GM18868 (cell line): Measurements from ENCODE around the gene SERPINI1.

Source experiments
- ATAC-seq: cut with Tn5 transposase; IDR thresholded peaks from one replicate; pipeline ENCODE4 v1.9.1; 2021; ENCODE audit warnings: mild to moderate bottlenecking, moderate library complexity; ENCODE audit not compliant: unreplicated experiment

SERPINI1 gene, protein sequence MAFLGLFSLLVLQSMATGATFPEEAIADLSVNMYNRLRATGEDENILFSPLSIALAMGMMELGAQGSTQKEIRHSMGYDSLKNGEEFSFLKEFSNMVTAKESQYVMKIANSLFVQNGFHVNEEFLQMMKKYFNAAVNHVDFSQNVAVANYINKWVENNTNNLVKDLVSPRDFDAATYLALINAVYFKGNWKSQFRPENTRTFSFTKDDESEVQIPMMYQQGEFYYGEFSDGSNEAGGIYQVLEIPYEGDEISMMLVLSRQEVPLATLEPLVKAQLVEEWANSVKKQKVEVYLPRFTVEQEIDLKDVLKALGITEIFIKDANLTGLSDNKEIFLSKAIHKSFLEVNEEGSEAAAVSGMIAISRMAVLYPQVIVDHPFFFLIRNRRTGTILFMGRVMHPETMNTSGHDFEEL

DNA sequence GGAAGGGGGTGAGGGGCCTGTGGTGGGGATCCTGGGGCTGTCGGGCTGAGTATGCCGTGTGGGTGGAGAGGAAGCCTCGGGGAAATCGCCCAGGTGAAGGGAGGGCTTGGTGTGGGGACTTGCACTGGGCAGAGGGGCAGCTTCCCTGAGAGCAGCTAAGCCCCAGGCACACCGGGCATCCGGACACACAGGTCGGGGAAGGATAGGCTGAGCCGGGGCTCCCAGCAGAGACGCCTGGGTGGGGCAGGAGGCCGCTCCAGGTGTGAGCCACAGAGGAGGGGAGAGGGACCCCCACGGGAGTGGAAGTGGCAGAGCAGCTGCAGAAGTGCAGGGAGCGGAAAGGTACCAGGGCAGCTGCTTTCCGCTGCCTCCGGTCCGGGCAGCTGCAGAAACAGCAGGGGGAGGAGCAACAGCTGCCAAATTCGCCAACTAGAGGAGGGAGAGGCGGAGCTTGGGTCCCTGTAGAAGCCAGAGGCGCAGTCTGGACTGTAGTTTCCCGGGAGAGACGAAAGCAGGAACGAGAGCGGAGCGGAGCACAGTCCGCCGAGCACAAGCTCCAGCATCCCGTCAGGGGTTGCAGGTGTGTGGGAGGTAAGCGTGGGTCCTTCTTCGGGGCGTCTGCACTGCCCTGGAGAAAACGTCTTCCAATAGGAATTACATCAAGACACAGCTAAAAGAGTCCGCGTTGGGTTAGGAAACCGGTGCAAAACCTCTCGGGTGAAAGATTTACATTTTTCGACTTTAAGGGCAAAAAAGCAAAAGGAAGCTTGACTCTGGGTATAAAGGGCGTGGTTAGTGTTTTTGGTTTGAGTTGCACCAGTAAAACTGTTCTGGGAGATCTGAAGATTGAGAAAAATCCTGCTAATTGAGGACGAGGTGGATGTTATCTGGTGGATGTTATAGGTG is at the start of gene SERPINI1:
SERPINI1 (plus strand) TSS at position 489 of the 906 bp plus-strand sequence. CDS start 53,408 bp downstream, outside the sequence.
- ATAC-seq = peak; percentile 60

- ATAC-seq = peak; percentile 100
These were observed 44.2 kb upstream of the SERPINI1 start for GRCh38 chr3:167691366-167691765.

DNA sequence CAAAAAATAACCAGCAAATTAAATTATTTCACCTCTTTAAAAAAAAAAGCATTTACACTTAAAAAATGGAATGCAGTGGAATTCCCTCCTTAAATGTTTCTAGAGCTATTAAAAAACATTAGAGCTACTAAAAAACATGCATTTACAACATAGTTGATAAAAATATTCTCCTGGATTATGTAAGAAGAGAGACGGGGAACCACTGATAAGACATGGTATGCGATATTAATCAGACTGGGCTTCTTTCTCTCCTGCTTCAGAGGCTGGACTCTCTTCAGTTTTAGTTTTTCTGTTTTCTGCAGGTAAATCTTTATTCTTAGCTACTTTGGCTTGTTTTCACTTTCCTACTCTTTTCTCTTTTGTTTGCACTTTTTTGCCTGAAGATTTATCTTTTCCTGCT is 41.4 kb upstream of the SERPINI1 start:
- ATAC-seq = no peak

GRCh38 chr3:167700046-167700445 is 35.5 kb upstream of the SERPINI1 start:
- no peak for ATAC-seq

DNA sequence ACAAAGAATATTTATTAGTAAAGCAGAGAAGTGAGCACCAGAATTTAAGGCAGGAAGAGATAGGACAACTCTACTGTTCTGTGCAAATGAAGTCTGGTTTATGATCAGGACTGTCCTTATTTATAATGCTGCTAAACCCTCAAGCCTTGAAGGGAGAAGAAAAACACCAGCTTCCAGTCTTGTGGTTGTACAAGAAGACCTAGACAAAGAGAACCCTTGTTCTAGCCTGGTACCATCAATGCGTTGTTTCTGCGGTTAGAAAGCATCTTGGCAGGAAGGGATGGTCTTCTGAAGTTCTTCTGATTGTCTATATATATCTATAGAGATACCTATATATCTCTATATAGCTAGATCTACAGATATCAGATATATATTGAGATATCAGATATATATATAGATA is 34.6 kb upstream of the SERPINI1 start:
- ATAC-seq = no peak

DNA sequence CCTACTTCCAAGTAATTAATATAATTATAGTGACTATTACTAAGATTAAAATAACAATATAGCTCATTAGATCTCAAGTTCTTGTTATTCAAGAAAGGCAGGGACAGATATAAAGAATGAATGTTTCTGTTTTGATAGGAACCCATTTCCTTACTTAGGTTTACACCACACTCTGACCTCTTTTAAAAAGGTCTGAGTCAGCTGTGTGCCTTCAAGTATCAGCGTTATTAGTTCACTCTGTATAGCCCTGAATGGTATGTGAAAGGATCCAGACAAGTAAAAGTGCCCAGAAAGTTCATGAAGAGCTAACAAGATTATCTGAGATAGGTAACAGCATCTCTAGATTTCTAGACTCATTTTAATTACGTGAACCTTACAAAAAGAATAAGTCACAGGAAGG is 29.7 kb upstream of the SERPINI1 start:
- ATAC-seq = no peak

- ATAC-seq = no peak
These were observed 25.8 kb upstream of the SERPINI1 start for GRCh38 chr3:167709690-167710089.

DNA sequence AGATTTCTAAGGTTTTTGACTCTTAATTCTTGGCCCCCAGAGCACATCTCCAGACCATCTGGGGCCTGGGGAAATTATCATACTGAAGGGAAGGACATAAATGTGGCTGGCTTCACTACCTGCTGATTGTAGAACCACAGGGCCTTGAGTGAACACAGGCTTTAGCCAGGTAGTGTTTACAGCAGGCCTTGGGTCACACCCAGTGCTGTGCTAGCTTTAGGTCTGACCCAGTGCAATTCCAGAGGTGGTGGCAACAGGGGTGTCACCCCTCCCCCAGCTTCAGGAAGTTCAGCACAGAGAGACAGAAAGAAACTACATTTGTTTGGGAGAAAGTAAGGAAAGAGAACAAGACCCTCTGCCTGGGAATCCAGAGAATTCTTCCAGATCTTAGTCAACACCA is 25.0 kb upstream of the SERPINI1 start:
- no peak for ATAC-seq

GRCh38 chr3:167711439-167711838 is 24.1 kb upstream of the SERPINI1 start:
- ATAC-seq = no peak

DNA sequence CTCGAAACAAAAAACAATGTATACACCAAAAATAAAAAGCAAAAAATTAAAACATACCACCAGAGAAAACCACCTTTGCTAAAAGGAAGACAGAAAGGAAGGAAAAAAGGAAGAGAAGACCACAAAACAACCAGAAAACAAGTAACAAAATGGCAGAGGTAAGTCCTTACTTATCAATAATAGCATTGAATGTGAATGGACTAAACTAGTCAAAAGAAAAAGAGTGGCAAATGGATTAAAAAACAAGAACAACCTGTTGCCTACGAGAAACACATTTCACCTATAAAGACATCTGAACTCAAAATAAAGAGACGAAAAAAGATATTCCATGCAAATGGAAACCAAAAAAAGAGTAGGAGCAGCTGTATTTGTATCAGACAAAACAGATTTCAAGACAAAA is 23.1 kb upstream of the SERPINI1 start:
- no peak for ATAC-seq

- no peak for ATAC-seq
These were observed 20.6 kb upstream of the SERPINI1 start for GRCh38 chr3:167714871-167715270.

GRCh38 chr3:167716920-167717319 is 18.6 kb upstream of the SERPINI1 start:
- no peak for ATAC-seq

DNA sequence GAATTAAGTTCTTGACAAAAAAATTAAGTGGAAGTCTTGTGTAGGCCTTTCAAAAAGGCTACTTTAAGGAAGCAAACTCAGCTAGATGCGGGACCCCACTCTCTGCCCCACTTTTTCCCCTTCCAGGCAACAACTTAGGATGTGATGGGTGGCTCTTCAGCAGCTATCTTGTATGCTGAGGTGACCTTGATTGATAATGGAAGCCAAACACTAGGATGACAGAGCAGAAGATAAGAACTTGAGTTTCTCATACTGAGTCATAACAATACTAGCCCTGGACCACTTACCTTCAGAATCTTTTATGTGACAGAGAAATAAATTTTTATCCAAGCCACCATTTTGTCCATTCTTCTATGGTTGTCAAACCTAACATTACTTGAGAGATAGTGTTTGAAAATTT is 16.9 kb upstream of the SERPINI1 start:
- ATAC-seq = peak; percentile 53

GRCh38 chr3:167723025-167723512 is 12.5 kb upstream of the SERPINI1 start:
- ATAC-seq = no peak

DNA sequence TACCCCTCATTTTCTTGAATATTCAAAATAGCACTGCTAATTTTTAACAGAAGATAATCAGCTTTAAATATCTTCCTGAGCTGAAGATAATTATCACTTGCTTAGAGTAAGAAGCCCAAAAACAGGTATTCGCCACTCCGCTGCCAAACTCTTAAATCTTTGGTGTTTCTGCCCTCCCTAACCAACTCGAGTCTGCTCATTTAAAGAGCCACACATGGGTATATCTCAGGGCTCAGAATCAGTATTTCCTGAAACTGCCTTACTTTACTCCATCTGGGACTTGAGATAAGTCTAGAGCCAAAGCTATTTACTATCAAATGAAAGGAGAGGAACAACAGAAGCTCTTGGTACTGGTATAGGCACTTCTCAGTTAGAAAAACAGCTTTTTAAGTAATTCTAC is 11.6 kb upstream of the SERPINI1 start:
- no peak for ATAC-seq

DNA sequence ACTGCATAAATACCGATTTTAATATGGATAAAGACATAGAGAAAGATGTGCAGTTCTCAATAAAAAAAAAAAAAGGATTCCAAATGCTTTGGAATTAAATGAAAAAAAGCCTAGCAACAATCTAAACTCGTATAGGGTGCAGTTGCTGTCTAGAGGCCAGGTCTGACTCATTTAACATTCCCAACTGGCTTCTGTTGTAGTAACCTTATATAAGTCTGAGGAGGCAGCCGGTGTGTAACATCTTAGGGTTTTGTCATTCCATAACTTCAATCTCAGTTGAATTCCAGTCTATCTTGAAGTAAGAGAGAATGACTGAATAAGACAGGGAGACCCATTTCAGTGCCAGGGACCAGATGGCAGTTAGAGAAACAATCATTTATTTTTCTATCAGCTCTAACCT is 7.3 kb upstream of the SERPINI1 start:
- no peak for ATAC-seq

DNA sequence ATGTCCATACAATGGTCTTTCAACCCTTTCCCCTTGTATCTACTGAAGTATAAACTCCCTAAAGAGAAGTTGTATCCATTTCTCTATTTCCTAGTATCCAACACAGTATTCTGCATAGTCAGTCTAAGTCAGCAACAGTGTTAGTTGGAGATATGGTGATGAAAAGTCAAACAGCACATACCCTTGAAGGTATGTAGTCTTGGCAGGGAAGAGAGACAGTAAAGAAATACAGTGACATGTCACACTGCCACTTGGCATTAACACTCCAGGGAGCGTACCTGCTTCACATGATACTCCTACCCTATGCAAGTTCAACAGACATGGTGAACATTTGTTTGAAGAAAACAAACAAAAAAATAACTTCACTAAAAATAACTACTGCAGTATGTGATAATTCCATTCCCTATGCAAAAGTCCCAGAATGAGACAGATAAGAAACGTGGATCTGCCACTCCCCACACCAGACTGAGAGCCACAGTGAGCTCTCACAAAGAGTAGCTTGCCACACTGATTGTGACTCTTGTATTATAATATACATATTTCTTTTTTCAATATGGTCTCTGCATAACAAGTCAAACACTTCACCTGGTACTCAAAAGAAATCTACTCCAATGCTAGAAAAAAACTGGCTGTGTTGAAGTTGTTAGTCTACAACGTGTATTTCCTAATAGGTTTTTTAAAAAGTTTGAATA is 6.7 kb upstream of the SERPINI1 start:
- no peak for ATAC-seq

GRCh38 chr3:167729591-167729990 is 5.9 kb upstream of the SERPINI1 start:
- no peak for ATAC-seq

GRCh38 chr3:167731393-167731792 is 4.1 kb upstream of the SERPINI1 start:
- no peak for ATAC-seq

DNA sequence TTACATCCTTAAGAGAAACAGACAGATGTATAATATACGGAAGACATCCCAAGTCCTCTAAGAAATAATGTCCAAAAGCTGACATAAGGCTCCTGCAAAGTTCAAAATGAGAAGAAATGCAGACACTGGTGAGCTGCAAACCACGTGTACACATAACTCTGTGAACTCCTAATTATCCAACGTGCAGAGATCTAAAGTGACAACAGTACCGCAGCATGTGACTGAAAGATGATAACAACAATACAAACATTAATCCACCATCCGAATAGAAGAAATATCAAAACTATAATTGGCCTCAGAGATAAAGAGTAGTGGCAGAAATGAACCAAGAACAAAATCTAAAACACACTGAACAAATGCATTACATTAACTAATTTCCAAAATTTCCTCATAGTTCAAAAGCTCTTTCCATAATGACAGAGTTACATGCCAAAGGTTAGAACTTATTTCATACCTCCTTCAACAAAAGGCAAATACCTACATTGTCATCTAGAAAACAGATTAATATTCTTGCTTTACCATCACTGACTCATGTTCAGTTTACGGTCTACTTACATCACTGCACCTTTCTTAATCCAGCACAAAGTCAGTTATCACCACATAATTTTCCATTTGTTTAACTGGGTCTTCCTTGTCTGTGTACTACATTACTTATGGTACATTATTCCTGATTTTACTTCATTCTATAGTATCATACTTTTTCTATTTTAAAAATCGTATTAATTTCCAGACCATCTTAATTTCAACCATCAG is 3.0 kb upstream of the SERPINI1 start:
- no peak for ATAC-seq
